IPS-NIHi11 (cell line): ENCODE data around the gene MICAL3.
"Not testable (repeated sequence)": the region's sequence is repeated elsewhere in the genome, so short reads cannot be mapped to it uniquely, and the experiment has no call there.

Experiments used
- DNase-seq: peaks from one replicate; pipeline ENCODE4 v3.0.0; 2012; ENCODE audit warnings: mixed read lengths, low spot score

MICAL3 gene, protein sequence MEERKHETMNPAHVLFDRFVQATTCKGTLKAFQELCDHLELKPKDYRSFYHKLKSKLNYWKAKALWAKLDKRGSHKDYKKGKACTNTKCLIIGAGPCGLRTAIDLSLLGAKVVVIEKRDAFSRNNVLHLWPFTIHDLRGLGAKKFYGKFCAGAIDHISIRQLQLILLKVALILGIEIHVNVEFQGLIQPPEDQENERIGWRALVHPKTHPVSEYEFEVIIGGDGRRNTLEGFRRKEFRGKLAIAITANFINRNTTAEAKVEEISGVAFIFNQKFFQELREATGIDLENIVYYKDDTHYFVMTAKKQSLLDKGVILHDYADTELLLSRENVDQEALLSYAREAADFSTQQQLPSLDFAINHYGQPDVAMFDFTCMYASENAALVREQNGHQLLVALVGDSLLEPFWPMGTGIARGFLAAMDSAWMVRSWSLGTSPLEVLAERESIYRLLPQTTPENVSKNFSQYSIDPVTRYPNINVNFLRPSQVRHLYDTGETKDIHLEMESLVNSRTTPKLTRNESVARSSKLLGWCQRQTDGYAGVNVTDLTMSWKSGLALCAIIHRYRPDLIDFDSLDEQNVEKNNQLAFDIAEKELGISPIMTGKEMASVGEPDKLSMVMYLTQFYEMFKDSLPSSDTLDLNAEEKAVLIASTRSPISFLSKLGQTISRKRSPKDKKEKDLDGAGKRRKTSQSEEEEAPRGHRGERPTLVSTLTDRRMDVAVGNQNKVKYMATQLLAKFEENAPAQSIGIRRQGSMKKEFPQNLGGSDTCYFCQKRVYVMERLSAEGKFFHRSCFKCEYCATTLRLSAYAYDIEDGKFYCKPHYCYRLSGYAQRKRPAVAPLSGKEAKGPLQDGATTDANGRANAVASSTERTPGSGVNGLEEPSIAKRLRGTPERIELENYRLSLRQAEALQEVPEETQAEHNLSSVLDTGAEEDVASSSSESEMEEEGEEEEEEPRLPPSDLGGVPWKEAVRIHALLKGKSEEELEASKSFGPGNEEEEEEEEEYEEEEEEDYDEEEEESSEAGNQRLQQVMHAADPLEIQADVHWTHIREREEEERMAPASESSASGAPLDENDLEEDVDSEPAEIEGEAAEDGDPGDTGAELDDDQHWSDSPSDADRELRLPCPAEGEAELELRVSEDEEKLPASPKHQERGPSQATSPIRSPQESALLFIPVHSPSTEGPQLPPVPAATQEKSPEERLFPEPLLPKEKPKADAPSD (N-terminal part only)

GRCh38 chr22:18024276-18024939 is at the start of gene MICAL3:
MICAL3 (minus strand) TSS chr22:18024561; CDS start chr22:17906812, 117,749 bp downstream.
- DNase-seq: peak; percentile 87

- DNase-seq: not testable (repeated sequence)
These were observed 49.6 kb upstream of the MICAL3 start for GRCh38 chr22:18073927-18074326.

DNA sequence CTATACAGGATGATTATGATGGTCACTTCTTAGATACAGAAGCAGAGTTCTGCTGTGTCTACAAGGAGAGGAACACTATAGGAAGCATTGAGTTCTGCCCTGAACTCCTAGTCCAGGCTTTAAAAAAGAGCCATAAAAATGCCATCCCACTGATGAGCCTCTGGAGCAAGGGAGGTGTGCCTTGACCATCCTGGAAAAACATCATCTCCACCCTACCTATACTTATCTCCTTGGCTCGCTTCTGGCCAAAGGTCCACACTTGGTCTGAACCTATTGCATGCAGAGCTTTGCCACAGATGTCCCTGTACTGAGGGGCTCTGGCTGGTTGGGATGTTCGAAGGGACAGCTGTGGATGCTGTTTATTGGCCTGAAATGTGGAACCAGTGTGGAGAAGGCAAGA is 49.1 kb upstream of the MICAL3 start:
- no peak for DNase-seq

DNA sequence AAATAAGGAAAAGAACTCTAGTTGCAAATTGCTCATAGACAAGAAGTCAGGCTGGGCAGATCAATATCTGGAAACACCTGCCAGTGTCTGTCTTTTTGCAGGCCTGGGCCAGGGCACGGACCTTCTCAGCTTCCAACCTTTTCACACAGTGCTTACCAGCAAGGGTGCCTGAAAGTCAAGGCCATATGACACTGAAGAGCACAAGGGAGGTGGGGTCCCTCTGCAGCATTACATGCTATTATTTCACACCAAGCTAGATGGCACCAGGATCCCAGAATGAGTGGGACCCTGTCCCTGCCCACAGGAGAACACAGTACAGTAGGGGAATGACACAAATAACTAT is 47.6 kb upstream of the MICAL3 start:
- DNase-seq: no peak

GRCh38 chr22:18071307-18071967 is 47.1 kb upstream of the MICAL3 start:
- DNase-seq: not testable (repeated sequence)

- DNase-seq: no peak
These were observed 46.4 kb upstream of the MICAL3 start for GRCh38 chr22:18070556-18071306.

- no peak for DNase-seq
These were observed 45.7 kb upstream of the MICAL3 start for GRCh38 chr22:18070041-18070440.

GRCh38 chr22:18069041-18069440 is 44.7 kb upstream of the MICAL3 start:
- DNase-seq: no peak

GRCh38 chr22:18068381-18068988 is 44.1 kb upstream of the MICAL3 start:
- no peak for DNase-seq

GRCh38 chr22:18067548-18068341 is 43.4 kb upstream of the MICAL3 start:
- DNase-seq: no peak

DNA sequence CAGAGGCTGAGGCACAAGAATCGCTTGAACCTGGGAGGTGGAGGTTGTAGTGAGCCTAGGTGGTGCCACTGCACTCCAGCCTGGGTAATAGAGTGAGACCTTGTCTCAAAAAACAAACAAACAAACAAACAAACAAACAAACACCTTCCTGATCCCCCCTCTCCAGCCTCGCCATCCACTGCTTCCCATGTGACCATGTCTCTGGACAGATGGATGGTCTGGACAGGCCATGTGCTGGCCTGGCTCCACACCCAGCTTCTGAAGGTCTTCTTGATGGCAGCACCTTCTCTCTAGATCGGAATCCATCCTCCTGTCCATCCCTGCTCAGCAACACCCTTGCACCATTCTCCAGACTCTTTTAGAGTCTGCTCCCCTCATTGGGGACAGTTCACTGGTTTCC is 42.8 kb upstream of the MICAL3 start:
- no peak for DNase-seq

GRCh38 chr22:18066181-18066859 is 42.0 kb upstream of the MICAL3 start:
- DNase-seq: no peak

DNA sequence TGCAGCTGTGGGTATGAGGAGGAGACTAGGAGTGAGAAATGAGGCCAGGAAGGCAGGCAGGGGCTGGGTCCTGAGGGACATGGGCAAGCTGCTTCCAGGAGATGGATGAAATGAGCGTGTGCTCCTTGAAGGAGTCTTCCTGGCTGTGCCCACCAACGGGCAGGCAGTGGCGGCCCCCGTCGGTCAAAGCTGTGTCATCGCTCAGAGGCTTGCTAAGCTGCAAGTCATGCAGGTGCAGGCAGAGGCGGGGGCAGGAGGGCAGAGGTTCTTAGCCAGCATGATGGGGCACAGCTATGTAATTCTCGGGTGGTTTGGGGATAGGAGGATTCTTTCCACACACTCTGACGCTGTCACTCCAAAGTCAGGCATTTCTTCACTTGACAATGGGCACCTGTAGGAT is 40.9 kb upstream of the MICAL3 start:
- peak; percentile 42 for DNase-seq

DNA sequence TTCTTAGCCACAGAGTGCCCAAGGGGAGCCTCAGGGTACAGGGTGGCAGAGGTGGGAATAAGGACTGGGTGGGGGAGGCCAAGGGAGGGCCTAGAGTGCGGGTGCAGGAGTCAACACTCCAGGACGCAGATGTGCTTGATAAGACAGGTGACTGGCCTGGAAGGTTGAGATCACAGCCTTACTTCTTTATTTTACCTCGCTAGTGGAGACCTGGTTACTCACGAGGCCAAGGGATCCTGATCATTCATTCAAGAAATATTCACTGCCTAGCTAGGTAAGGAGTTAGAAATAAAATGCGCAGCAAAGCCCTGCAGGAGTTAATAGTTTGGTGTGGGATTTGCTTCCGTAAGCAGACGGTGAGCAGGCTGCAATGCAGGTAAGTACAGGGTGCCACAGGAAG is 40.3 kb upstream of the MICAL3 start:
- no peak for DNase-seq

DNA sequence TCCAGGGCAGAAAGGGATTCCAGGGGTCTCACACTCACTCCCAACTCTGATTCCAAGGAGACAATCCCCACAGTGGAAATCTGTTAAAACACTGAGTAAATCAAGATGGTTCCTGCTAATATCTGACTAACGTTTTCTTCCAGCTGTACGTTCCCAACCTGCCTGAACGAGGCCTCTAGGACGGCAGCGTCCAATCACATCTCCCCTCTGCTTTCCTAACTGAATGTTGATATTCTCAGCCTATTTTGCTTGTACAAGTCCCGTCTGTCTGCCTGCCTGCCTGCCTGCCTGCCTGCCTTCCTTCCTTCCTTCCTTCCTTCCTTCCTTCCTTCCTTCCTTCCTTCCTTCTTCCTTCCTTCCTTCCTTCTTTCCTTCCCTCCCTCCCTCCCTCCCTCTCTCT is 39.4 kb upstream of the MICAL3 start:
- not testable (repeated sequence) for DNase-seq

DNA sequence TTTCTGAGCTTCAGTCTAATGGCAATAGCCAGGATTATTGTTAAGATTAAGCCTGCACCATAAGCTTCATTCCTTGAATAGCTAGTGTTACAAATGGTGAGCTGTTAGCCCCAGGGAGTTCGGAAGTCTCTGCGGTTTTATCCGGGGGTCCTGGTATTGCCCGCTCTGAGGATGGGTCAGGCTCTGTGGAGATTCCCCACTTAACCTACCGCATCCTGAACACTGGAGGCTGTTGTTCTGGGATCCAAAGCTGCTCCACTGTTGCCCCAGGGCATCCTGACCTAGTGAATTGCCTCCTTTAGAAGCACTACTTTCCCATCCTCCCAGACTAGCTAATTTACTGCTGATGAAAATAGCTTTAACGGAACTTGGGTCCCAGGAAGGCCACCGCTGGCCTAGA is 38.9 kb upstream of the MICAL3 start:
- no peak for DNase-seq

GRCh38 chr22:18062421-18062820 is 38.1 kb upstream of the MICAL3 start:
- DNase-seq: no peak
